Stimulated activated CD8-positive, alpha-beta memory T cell treated with anti-CD3 and anti-CD28 coated beads, Interleukin-12 subunit alpha, Interleukin-12 subunit beta, amount 100 ng/mL, for 1 hour (primary cell): ENCODE measurements around the gene THOP1.

Experiments used
- DNase-seq: peaks from one replicate; pipeline ENCODE4 v3.0.0-alpha.2; 2020; ENCODE audit warnings: low read depth

THOP1 gene

DNA sequence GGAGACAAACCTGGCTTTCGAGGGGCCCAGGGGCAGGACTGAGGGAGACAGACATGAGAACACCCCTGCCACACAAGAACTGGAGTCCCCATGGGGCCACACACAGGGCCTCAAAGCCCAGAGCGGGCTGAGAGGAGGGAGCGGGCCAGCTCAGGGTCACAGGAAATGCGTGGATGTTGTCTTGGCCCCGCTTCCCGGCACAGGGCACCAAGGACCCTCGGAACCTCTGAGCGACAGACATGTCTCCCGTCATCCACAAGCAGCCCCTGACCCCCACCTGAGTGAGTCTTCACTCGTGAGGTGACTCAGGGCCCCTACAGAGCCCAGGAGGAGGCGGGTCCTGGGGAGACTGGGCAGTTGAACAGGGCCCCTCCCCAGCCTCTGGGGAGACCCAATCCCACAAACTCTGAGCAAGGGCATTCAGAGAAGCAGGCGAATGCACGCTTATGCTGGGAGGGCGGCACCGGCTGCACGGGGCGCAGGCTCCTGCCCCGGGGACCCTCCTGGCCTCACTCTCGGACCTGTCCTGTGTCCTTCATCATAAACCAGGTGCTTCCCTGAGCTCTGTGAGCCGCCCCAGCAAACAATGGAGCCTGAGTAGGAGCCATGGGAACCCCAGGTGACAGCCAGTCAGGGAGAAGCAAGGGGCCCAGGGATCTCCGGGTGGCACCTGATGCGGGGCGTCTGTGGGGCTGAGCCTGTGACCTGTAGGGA, 22.4 kb upstream of the THOP1 start:
- no peak for DNase-seq

GRCh38 chr19:2763687-2764086, 21.6 kb upstream of the THOP1 start:
- no peak for DNase-seq

GRCh38 chr19:2764945-2765344, 20.4 kb upstream of the THOP1 start:
- no peak for DNase-seq

DNA sequence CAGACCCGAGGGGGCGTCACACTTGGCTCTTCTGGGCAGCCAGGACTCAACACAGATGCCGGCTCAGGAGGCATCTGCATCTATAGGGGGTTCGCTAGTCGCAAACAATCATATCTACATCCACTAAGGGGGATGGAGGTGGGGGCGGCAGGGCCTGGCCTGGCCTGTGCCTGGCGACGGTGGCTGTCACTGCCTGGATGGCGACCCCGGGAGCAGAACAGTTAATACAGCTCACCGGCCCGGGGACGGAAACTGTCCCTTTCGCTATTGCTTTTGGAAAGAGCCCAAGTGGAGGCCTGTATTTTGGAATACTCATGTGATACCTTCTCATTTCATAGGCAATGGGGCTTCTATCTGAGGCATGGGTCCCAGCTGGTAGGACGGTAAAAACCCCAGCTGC, 19.9 kb upstream of the THOP1 start:
- no peak for DNase-seq

- DNase-seq: no peak
Observed at GRCh38 chr19:2766594-2767372, 18.5 kb upstream of the THOP1 start.

DNA sequence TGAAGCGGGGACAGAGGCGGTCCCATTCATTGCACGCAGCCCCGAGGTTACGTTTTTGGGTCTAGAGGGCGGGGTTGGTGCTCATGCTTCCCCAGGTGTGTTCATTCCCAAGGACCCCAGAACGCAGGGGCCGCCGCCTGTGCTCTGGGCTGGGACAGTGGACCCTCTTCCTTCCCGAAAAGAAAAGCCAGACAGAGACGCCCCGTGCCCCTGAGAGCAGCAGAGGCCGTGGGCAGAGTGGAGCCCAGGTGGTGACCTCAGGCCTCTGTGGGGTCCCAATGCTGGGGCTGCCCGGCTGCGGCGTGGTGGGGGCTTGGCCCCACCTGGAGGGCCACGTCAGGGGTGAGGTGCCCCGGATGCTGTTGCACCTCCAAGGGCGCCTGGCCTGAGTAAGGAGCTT, 17.6 kb upstream of the THOP1 start:
- no peak for DNase-seq

- DNase-seq: no peak
Observed at GRCh38 chr19:2768365-2769132, 16.8 kb upstream of the THOP1 start.

- no peak for DNase-seq
Observed at GRCh38 chr19:2769218-2769617, 16.1 kb upstream of the THOP1 start.

- DNase-seq: no peak
Observed at GRCh38 chr19:2770055-2771013, 15.0 kb upstream of the THOP1 start.

- no peak for DNase-seq
Observed at GRCh38 chr19:2771786-2772674, 13.3 kb upstream of the THOP1 start.

DNA sequence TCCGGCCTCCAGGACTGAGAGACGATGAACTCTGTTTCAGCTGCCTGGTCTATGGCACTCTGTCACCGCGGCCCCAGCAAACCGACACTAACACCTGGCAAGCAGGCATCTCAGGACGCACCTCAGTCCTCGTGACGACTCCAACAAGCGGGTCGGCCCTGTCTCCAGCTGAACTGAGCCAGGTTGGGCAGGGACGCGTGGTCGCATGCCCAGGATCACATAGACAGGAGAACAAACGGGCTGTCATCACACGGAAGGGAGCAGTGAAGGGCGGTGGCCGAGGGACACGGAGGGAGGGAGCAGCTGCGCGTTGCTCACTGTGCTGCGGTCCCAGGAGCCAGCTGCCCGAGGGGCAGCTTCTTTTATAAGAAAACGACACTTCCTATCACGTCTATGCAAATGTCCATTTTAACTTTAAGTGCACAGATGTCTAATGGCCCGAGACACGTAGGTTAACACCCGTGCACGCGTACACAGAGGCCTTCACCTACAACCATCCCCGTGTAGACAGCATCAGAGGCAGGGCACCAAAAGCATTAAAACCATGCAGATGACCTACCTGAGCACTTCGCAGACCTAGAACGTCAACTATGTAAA, 11.1 kb upstream of the THOP1 start:
- no peak for DNase-seq

DNA sequence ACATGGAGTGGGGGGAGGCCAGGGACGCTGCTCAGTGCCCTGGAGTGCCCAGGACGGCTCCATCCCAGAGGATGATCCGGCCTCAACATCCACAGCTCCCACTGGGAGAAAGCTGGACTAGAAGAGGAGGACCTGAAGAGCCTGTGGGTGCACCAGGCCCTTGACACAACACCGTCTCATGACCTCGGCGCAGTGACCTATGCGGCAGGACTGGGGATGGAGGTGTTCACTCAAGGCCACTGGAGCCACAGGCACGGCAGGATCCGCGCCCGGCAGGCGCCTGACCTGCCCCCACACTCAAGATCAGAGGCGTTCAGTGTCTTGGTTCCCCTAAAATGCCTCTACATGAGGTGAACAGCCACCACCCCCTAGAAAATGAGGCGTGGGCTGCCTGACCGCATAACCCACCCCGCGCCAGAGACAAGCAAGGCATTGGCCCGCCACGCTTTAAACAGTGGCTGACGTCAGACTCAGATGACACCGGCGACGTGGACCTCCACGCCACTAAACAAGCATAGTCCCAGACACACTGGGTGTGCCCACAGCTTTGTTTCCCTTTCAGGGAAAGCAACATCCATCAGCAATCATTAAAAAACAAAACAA, 10.2 kb upstream of the THOP1 start:
- no peak for DNase-seq

GRCh38 chr19:2775556-2776430, 9.5 kb upstream of the THOP1 start:
- peak; percentile 58 for DNase-seq

GRCh38 chr19:2777952-2778683, 7.2 kb upstream of the THOP1 start:
- no peak for DNase-seq

DNA sequence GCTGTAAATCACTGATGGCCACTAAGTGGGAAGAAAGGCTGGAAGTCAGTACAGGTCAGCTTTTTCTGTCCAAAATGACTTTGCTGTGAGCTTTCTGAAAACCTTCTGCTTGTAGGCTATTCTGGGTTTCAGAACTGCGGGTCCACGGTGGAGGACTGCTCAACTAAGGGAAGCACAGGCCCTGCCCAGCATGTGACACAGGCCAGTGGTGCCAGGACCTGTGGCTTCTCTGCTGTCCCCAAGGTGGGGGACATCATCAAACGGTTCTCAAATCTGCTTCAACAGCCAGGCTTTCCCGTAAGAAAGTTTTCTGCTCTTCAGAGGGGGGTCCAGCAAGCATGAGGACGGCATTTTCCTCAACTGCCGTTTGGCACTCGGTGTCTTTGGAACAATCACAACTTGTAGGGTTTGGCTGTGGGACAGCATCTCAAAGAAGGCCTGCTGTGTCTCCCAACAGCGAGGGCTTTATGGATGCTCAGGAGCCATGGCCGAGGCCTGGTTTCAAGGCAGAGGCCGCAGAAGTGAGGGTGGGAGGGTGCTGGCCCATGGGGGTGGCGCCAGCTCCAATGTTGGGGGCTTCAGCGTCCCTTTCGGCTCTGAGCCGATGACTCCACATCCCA, 6.1 kb upstream of the THOP1 start:
- DNase-seq: no peak

- DNase-seq: no peak
Observed at GRCh38 chr19:2780284-2780683, 5.0 kb upstream of the THOP1 start.

DNA sequence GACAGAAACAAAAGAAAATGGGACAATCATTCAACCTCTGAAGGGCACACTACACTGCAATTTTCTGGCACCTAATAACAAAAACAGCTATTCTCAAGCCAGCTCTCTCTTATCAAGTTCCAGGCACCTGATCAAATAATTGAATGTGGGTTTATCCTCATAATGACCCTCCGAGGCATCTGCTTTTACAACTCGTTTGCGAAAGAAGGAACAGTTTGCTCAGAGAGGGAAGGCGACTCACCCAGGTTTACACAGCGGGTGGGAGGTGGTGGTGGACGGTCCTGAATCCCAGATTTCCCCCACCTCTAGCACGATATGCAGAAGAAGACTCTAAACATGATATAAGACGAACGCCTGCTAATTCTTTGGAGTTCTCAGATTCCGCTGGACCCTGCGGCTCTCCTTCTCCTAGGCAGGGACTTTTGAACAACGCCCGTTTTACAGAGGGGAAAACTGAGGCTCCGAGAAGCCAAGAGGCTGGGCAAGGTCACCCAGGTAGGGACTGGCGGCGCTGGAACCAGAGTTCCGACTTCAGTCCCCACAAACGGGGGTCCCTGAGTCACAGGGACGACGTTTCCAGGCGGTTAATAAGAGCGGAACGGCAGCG, 2.9 kb upstream of the THOP1 start:
- DNase-seq: no peak
